ENCODE results near the gene SLC22A25.
A peak's percentile ranks its signal among the peaks of the same experiment; 100 is the strongest.

SLC22A25 gene

GRCh38 chr11:63229815-63230214 is 13.6 kb downstream of the SLC22A25 start:
- no peak for DNase-seq

- no peak for DNase-seq
Observed at GRCh38 chr11:63227521-63228107, 15.8 kb downstream of the SLC22A25 start.

DNA sequence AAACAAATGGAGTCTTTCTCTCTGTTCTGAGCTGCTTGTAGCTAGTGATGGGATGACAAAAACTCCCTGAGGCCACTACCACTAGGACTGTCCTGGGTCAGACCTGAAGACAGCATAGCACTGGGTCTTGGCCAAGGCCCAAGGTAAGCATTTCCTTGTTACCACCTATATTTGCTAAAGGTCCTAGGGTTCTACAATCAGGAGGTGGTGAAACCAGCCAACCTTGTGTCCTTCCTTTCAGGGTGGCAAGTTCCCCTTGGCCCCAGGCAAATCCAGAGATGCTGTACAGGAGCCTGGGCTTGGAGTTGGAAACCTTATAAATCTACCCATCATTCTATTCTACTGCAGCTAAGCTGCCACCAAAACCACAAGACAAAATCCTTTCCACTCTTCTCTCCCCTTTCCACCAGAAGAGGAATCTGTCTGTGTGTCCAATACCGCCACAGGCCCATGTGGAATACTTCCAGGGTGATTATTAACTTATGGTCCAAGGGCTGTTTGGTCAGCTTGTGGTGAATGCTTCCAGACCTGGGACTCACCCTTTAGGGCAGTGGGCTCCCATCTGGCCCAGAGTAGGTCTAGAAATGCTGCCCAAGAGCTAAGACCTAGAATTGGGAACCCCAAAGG is 16.8 kb downstream of the SLC22A25 start:
- DNase-seq = no peak

DNA sequence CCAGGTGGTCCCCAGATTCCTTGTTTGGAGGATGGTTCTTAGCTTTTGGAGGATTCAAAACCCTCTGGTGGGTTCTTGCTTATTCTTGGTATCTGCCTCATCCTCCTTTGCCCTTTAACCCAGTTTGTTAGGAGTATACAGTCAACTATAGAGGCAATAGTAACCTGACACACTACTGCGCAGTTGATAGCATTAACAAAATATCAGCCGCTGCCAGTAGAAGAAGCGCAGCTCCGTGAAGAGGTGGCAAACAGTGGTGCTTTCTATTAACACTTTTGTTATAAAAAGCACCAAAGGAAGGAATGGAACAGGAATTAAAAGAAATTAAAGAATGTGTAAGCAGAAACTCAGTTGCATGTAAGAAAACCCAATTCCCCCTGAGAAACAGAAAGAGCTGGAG is 29.3 kb downstream of the SLC22A25 start:
- no peak for DNase-seq

DNA sequence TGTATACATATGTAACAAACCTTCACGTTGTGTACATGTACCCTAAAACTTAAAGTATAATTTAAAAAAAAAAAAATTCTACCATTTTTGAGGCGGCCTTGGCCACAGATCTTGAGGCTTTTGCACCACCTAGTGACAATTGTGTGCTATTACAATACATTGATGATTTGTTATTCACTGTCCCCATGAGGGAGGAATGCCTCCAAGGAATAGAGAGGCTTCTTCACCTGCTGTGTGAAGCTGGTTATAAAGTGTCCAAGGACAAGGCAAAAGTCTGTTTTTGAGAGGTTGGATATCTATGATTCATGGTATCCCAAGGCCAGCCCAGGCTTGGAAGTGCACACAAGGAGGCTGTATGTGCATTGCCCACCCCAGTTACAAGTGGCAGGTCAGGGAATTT is 30.7 kb downstream of the SLC22A25 start:
- DNase-seq = peak; percentile 47

GRCh38 chr11:63210111-63210510 is 33.3 kb downstream of the SLC22A25 start:
- DNase-seq = no peak

All from activated CD4-positive, alpha-beta T cell treated with anti-CD3 and anti-CD28 coated beads, Interleukin-2, Interleukin-6, amounts not matched to agents 100 ng/mL and 50 ng/mL, durations not matched to agents 16 hours and 8 hours (primary cell).